ENCODE data around the gene TRAF3. TPM values are rescaled to one million over a fixed set of nuclear protein-coding genes. Genes with fewer than 3 reads are reported as not detected.

TRAF3 gene
- total and polyA plus RNA-seq, 3 donors from 2014 or later, result 24.3 to 38.8 (median 38.2) TPM

DNA sequence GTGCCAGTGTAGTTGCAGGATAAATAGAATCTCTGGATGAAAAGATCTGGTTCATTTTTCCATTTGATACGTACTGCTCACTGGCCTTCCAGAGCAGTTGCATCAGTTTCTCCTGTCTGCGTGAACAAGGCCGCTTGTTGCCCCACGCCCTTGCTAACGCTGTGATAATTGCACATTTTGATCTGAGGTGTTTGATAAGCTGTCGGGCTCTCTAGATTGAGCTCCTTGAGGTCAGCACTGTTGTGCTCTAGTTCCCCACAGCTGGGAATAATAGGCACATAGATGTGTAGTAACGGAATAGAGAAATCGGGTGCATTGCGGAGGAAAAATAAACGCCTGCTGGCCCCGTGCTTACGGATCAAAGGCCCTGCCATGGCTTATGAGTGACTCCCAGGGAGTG is 42.8 kb upstream of the TRAF3 start:
- intact Hi-C loops (cut with DNase I; ENCODE audit: low total_unique reads), result no loop called here
- 93% methylated on average over 12 of the region's 12 CpGs for WGBS, 2 donors
- no peak overlapping the region for H3K4me3 ChIP-seq
- no peaks in the 10 kb centered on the region for H3K9me3 ChIP-seq
- H3K4me1 ChIP-seq, result no peaks in the 10 kb centered on the region
- H3K36me3 ChIP-seq (ENCODE audit: low read depth, missing control alignments), result no peaks in the 10 kb centered on the region
- TF ChIP-seq, protein P1, sequence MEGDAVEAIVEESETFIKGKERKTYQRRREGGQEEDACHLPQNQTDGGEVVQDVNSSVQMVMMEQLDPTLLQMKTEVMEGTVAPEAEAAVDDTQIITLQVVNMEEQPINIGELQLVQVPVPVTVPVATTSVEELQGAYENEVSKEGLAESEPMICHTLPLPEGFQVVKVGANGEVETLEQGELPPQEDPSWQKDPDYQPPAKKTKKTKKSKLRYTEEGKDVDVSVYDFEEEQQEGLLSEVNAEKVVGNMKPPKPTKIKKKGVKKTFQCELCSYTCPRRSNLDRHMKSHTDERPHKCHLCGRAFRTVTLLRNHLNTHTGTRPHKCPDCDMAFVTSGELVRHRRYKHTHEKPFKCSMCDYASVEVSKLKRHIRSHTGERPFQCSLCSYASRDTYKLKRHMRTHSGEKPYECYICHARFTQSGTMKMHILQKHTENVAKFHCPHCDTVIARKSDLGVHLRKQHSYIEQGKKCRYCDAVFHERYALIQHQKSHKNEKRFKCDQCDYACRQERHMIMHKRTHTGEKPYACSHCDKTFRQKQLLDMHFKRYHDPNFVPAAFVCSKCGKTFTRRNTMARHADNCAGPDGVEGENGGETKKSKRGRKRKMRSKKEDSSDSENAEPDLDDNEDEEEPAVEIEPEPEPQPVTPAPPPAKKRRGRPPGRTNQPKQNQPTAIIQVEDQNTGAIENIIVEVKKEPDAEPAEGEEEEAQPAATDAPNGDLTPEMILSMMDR (IDR thresholded peaks at IDR 0.05), result no peak
- no peak for TF ChIP-seq POLR2A (IDR thresholded peaks at IDR 0.05)
- DNase-seq, result no peak
- no peaks in the 10 kb centered on the region for H3K27me3 ChIP-seq
- H3K27ac ChIP-seq, result no peak overlapping the region

DNA sequence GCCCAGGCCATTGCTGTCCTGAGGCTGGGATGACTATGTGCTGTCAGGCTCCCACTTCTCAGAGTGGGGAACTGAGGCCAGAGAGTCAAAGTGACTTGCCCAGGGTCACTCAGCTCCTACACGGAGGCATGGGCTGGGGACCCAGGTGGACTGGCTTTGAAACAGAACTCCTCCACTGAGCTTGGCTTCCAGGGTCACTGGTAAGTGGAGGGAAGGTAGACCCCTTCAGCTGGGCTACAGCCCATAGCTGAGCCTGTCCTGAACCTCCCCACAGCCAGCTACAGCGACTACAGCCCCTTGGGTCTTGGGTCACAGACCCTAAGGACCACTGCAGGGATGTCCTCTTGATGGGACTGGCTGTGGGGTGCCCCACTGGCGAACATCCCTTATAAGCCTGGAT is 40.3 kb upstream of the TRAF3 start:
- H3K36me3 ChIP-seq (ENCODE audit: low read depth, missing control alignments), result no peaks in the 10 kb centered on the region
- WGBS, 2 donors, result 83 to 100% methylated on average over 3 of the region's 3 CpGs
- no peaks in the 10 kb centered on the region for H3K9me3 ChIP-seq
- no peak overlapping the region for H3K27ac ChIP-seq
- H3K27me3 ChIP-seq, result no peaks in the 10 kb centered on the region
- intact Hi-C loops (cut with DNase I; ENCODE audit: low total_unique reads), result no loop called here
- no peak overlapping the region for H3K4me3 ChIP-seq
- H3K4me1 ChIP-seq, result no peaks in the 10 kb centered on the region
- TF ChIP-seq, protein P1 (IDR thresholded peaks at IDR 0.05), result no peak
- no peak for TF ChIP-seq POLR2A (IDR thresholded peaks at IDR 0.05)
- no peak for DNase-seq

DNA sequence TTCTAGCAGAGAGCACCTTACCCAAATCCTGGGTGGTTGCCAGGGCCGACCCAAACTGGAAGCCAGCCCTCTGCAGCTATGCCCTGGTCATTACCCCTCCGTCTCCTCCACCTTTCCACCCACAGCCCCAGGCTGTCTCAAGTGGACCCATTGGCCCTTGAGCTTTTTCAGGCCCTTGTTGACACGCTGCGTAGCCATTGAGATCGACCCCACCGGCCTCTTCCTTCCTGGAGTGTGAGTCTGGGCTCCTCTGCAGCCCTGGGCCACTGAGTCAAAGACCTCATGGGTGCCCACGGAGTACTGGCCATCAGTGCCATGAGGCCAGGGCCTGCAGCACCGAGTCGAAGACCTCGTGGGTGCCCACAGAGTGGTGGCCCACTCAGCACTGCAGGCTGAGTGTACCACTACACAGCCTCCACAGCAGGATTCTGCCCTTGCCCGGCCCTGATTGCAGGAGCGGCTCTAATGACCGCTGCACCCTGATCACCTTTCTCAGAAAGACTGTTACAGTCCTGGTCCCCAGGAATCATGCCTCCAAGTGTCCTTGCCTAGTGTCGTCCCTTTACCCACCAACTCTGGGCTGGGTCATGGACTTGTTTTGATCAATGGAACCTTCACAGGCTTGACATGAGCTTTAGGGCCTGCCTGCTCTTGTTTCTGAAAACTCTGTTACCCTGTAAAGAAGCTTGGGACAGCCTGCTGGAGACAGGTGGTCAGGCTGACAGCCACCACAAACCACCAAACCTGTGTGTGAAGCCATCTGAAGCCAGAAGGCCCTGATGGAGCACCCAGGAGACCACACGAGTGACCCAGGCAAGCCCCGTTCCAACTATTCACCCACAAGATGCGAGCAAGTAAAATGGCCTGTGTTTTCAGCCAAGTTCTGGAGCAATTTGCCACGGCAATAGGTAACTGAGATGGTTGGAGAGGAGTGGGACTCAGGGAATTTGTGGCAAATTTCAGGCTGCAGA is 39.6 kb upstream of the TRAF3 start:
- intact Hi-C loops (cut with DNase I; ENCODE audit: low total_unique reads), result no loop called here
- H3K36me3 ChIP-seq (ENCODE audit: low read depth, missing control alignments), result no peaks in the 10 kb centered on the region
- WGBS, 2 donors, result 93 to 95% methylated on average over 13 to 15 of the region's 18 CpGs

DNA sequence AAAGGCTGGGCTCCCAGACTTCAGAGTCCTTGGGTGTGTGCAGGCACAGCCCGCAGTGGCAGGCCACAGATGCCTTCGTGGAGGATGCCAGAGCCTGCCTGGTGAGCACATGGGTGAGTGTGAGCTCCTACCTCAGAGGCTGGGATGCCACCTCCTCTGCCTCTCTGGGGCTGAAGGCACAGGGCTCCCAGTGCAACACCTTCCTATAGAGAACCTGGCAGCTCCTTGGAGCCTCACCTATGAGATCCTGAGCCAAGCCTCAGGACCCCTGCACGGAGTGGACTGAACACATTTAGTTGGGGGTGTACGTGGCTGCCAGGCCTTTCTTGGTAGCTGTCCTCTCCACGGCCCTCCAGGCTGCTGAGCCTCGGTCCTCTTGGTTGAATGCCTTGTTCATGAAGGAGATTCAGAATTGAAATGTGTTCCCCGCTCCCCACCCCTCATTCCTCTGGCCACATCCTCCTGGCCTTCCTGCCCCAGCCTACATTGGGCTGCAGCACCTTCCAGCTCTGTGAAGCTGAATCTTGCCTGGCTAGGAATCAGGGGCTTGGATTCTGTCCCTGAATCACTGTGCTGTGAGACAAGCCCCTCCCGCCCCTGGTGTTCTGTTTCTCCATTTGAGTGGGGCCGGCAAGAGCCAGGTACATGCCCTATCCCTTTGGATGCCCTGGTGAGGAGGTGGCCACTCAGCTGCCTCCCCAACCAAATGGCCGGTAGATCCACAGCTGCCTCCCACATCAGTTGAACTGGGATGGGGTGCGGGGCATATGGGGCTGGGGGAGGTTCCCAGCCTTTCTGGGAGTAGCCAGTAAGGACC is 38.7 kb upstream of the TRAF3 start:
- no peak for DNase-seq
- no peak overlapping the region for H3K4me3 ChIP-seq
- intact Hi-C loops (cut with DNase I; ENCODE audit: low total_unique reads), result no loop called here
- H3K27ac ChIP-seq, result no peak overlapping the region
- no peaks in the 10 kb centered on the region for H3K9me3 ChIP-seq
- TF ChIP-seq POLR2A (IDR thresholded peaks at IDR 0.05), result no peak
- TF ChIP-seq, protein P1 (IDR thresholded peaks at IDR 0.05), result no peak
- no peaks in the 10 kb centered on the region for H3K27me3 ChIP-seq
- no peaks in the 10 kb centered on the region for H3K36me3 ChIP-seq (ENCODE audit: low read depth, missing control alignments)
- WGBS, 2 donors, result 86 to 92% methylated on average over 8 to 11 of the region's 11 CpGs
- no peaks in the 10 kb centered on the region for H3K4me1 ChIP-seq

More for the DNA sequence above, 39.6 kb upstream of the TRAF3 start:
- Histone ChIP-seq H3K27ac (no peak overlapping the region), H3K4me3 (no peak overlapping the region), H3K9me3 (no peaks in the 10 kb centered on the region), H3K4me1 (no peaks in the 10 kb centered on the region), H3K27me3 (no peaks in the 10 kb centered on the region)
- no peak for TF ChIP-seq POLR2A (IDR thresholded peaks at IDR 0.05)
- TF ChIP-seq, protein P1 (IDR thresholded peaks at IDR 0.05), result no peak
- no peak for DNase-seq
